ENCODE measurements around the gene ZBTB7C. TPM values are rescaled to one million over a fixed set of nuclear protein-coding genes. Genes with fewer than 3 reads are reported as not detected.

Gene ZBTB7C
- total and polyA plus RNA-seq, 2 experiments from 2014 or later: 2.3 to 5.5 TPM

- Histone ChIP-seq H3K9me3 (ENCODE audit: low read depth) (no peaks in the 10 kb centered on the region), H3K36me3 (no peaks in the 10 kb centered on the region), H3K27ac (no peak overlapping the region), H3K4me3 (no peak overlapping the region), H3K27me3 (no peaks in the 10 kb centered on the region), H3K4me1 (ENCODE audit: low read depth) (peaks cover 22% of the 10 kb centered on the region)
- no peak for DNase-seq (ENCODE audit: low read depth in 1 of 2, low spot score in 1 of 2)
- TF ChIP-seq CTCF (IDR thresholded peaks at IDR 0.05; ENCODE audit: low read depth, low read length): no peak
Measured at GRCh38 chr18:48393170-48393569, 16.0 kb downstream of the ZBTB7C start.

- TF ChIP-seq CTCF (IDR thresholded peaks at IDR 0.05; ENCODE audit: low read depth, low read length): no peak
- H3K4me3 ChIP-seq: no peak overlapping the region
- H3K36me3 ChIP-seq: no peaks in the 10 kb centered on the region
- H3K27me3 ChIP-seq: no peaks in the 10 kb centered on the region
- no peak for DNase-seq (ENCODE audit: low read depth in 1 of 2, low spot score in 1 of 2)
- H3K27ac ChIP-seq: no peak overlapping the region
- H3K4me1 ChIP-seq (ENCODE audit: low read depth): peaks cover 13% of the 10 kb centered on the region
- no peaks in the 10 kb centered on the region for H3K9me3 ChIP-seq (ENCODE audit: low read depth)
Measured at GRCh38 chr18:48392268-48392667, 16.9 kb downstream of the ZBTB7C start.

GRCh38 chr18:48391868-48392267 is 17.3 kb downstream of the ZBTB7C start:
- no peak for DNase-seq (ENCODE audit: low read depth in 1 of 2, low spot score in 1 of 2)
- Histone ChIP-seq H3K4me1 (ENCODE audit: low read depth) (peaks cover 11% of the 10 kb centered on the region), H3K9me3 (ENCODE audit: low read depth) (no peaks in the 10 kb centered on the region), H3K27ac (no peak overlapping the region), H3K4me3 (no peak overlapping the region), H3K27me3 (no peaks in the 10 kb centered on the region), H3K36me3 (no peaks in the 10 kb centered on the region)
- no peak for TF ChIP-seq CTCF (IDR thresholded peaks at IDR 0.05; ENCODE audit: low read depth, low read length)

- H3K27me3 ChIP-seq: no peaks in the 10 kb centered on the region
- DNase-seq (ENCODE audit: low read depth in 1 of 2, low spot score in 1 of 2): no peak
- no peaks in the 10 kb centered on the region for H3K36me3 ChIP-seq
- H3K27ac ChIP-seq: no peak overlapping the region
- no peak for TF ChIP-seq CTCF (IDR thresholded peaks at IDR 0.05; ENCODE audit: low read depth, low read length)
- H3K4me1 ChIP-seq (ENCODE audit: low read depth): no peaks in the 10 kb centered on the region
- H3K4me3 ChIP-seq: no peak overlapping the region
- no peaks in the 10 kb centered on the region for H3K9me3 ChIP-seq (ENCODE audit: low read depth)
Measured at GRCh38 chr18:48390641-48391040, 18.5 kb downstream of the ZBTB7C start.

- Histone ChIP-seq H3K36me3 (no peaks in the 10 kb centered on the region), H3K9me3 (ENCODE audit: low read depth) (no peaks in the 10 kb centered on the region), H3K27ac (no peak overlapping the region), H3K4me3 (no peak overlapping the region), H3K4me1 (ENCODE audit: low read depth) (no peaks in the 10 kb centered on the region), H3K27me3 (no peaks in the 10 kb centered on the region)
- no peak for TF ChIP-seq CTCF (IDR thresholded peaks at IDR 0.05; ENCODE audit: low read depth, low read length)
- no peak for DNase-seq (ENCODE audit: low read depth in 1 of 2, low spot score in 1 of 2)
Measured at GRCh38 chr18:48388478-48388877, 20.7 kb downstream of the ZBTB7C start.

GRCh38 chr18:48387300-48387699 is 21.9 kb downstream of the ZBTB7C start:
- no peak overlapping the region for H3K4me3 ChIP-seq
- H3K9me3 ChIP-seq (ENCODE audit: low read depth): no peaks in the 10 kb centered on the region
- H3K27ac ChIP-seq: no peak overlapping the region
- H3K27me3 ChIP-seq: no peaks in the 10 kb centered on the region
- no peak for TF ChIP-seq CTCF (IDR thresholded peaks at IDR 0.05; ENCODE audit: low read depth, low read length)
- H3K36me3 ChIP-seq: no peaks in the 10 kb centered on the region
- no peaks in the 10 kb centered on the region for H3K4me1 ChIP-seq (ENCODE audit: low read depth)
- no peak for DNase-seq (ENCODE audit: low read depth in 1 of 2, low spot score in 1 of 2)

All from cardiac muscle cell (in vitro differentiated cells and primary cell).